Measurements from ENCODE around the gene REXO1. TPM values are rescaled to one million over a fixed set of nuclear protein-coding genes. Genes with fewer than 3 reads are reported as not detected.

Gene REXO1
- total and polyA plus RNA-seq, 9 of the 15 experiments (the other 6 are each of a cell fraction or from before 2014, with no cell fraction given) = 0.04 to 63.3 (median 15.8) TPM

GRCh38 chr19:1780272-1780958 is 67.9 kb downstream of the REXO1 start (continued):
- no peak for TF ChIP-seq CREB3 (tag; conservative IDR thresholded peaks at IDR 0.05; ENCODE audit: low read depth)
- TF ChIP-seq MAX (CRISPR knock-in tag; IDR thresholded peaks at IDR 0.05) = 0 out of 2 replicates have a peak, but pooled peaks have one; percentile 10
- TF ChIP-seq, protein P1, sequence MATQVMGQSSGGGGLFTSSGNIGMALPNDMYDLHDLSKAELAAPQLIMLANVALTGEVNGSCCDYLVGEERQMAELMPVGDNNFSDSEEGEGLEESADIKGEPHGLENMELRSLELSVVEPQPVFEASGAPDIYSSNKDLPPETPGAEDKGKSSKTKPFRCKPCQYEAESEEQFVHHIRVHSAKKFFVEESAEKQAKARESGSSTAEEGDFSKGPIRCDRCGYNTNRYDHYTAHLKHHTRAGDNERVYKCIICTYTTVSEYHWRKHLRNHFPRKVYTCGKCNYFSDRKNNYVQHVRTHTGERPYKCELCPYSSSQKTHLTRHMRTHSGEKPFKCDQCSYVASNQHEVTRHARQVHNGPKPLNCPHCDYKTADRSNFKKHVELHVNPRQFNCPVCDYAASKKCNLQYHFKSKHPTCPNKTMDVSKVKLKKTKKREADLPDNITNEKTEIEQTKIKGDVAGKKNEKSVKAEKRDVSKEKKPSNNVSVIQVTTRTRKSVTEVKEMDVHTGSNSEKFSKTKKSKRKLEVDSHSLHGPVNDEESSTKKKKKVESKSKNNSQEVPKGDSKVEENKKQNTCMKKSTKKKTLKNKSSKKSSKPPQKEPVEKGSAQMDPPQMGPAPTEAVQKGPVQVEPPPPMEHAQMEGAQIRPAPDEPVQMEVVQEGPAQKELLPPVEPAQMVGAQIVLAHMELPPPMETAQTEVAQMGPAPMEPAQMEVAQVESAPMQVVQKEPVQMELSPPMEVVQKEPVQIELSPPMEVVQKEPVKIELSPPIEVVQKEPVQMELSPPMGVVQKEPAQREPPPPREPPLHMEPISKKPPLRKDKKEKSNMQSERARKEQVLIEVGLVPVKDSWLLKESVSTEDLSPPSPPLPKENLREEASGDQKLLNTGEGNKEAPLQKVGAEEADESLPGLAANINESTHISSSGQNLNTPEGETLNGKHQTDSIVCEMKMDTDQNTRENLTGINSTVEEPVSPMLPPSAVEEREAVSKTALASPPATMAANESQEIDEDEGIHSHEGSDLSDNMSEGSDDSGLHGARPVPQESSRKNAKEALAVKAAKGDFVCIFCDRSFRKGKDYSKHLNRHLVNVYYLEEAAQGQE (IDR thresholded peaks at IDR 0.05; ENCODE audit: borderline replicate concordance) = peak; percentile 18; the same call in 1 of the 2 replicates
- TF ChIP-seq, protein P1 (CRISPR knock-in tag; IDR thresholded peaks at IDR 0.05; ENCODE audit: low read depth) = no peak
- TF ChIP-seq RAD21 (CRISPR knock-in tag; conservative IDR thresholded peaks at IDR 0.05 in 1 of 2, IDR thresholded peaks at IDR 0.05 in 1 of 2) = peak in 1 of 2 experiments; percentile 28; a peak in 1 of 4 replicates

Data from K562 (cell line).